ENCODE measurements around the gene KRTAP4-5.

DNA sequence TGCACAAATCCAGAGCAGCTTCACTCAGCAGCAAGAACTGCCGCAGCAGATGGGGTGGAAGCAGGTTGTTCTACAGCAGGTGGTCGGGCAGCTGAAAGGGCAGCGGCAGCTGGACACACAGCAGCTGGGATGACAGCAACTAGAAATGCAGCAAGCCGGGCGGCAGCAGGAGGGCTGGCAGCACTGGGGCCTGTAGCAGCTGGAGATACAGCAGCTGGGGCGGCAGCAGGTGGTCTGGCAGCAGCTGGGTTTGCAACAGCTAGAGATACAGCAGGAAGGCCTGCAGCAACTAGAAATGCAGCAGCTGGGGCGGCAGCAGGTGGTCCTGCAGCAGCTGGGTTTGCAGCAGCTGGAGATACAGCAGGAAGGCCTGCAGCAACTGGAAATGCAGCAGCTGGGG, 17.9 kb upstream of the KRTAP4-5 start:
- TF ChIP-seq, protein P1, sequence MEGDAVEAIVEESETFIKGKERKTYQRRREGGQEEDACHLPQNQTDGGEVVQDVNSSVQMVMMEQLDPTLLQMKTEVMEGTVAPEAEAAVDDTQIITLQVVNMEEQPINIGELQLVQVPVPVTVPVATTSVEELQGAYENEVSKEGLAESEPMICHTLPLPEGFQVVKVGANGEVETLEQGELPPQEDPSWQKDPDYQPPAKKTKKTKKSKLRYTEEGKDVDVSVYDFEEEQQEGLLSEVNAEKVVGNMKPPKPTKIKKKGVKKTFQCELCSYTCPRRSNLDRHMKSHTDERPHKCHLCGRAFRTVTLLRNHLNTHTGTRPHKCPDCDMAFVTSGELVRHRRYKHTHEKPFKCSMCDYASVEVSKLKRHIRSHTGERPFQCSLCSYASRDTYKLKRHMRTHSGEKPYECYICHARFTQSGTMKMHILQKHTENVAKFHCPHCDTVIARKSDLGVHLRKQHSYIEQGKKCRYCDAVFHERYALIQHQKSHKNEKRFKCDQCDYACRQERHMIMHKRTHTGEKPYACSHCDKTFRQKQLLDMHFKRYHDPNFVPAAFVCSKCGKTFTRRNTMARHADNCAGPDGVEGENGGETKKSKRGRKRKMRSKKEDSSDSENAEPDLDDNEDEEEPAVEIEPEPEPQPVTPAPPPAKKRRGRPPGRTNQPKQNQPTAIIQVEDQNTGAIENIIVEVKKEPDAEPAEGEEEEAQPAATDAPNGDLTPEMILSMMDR (conservative IDR thresholded peaks at IDR 0.05; ENCODE audit: low read length) = no peak
- TF ChIP-seq EZH2phosphoT487 (IDR thresholded peaks at IDR 0.05; ENCODE audit: borderline replicate concordance, low read depth, low read length) = no peak

All from OCI-LY7 (cell line).